GM11168 (cell line): ENCODE data around the gene CELSR2.

Experiments used
- in situ Hi-C: fragments of 300-500 bp; cut with MboI; formaldehyde crosslinking; loops from one replicate; pipeline ENCODE4 v1.12.0; 2022; ENCODE audit warnings: low sequenced_read_pairs; ENCODE audit not compliant: unreplicated experiment

Gene CELSR2

GRCh38 chr1:109225711-109226445, 23.5 kb upstream of the CELSR2 start:
- in situ Hi-C loops = no loop called here

GRCh38 chr1:109228167-109228566, 21.2 kb upstream of the CELSR2 start:
- in situ Hi-C loops = no loop called here

GRCh38 chr1:109229531-109230127, 19.7 kb upstream of the CELSR2 start:
- in situ Hi-C loops = no loop called here

- in situ Hi-C loops = no loop called here
Observed at GRCh38 chr1:109231066-109231465, 18.3 kb upstream of the CELSR2 start.

GRCh38 chr1:109235137-109235536, 14.2 kb upstream of the CELSR2 start:
- in situ Hi-C loops = no loop called here

- in situ Hi-C loops = no loop called here
Observed at GRCh38 chr1:109237512-109237911, 11.8 kb upstream of the CELSR2 start.

GRCh38 chr1:109238382-109238781, 11.0 kb upstream of the CELSR2 start:
- in situ Hi-C loops = no loop called here

GRCh38 chr1:109239047-109239408, 10.3 kb upstream of the CELSR2 start:
- in situ Hi-C loops = no loop called here

GRCh38 chr1:109239409-109240068, 9.8 kb upstream of the CELSR2 start:
- in situ Hi-C loops = no loop called here

- in situ Hi-C loops = no loop called here
Observed at GRCh38 chr1:109240158-109241152, 8.9 kb upstream of the CELSR2 start.

- in situ Hi-C loops = no loop called here
Observed at GRCh38 chr1:109241344-109241743, 8.0 kb upstream of the CELSR2 start.

GRCh38 chr1:109241841-109242345, 7.4 kb upstream of the CELSR2 start:
- in situ Hi-C loops = no loop called here

GRCh38 chr1:109242387-109242786, 7.0 kb upstream of the CELSR2 start:
- in situ Hi-C loops = no loop called here

- in situ Hi-C loops = no loop called here
Observed at GRCh38 chr1:109243221-109243620, 6.1 kb upstream of the CELSR2 start.

- in situ Hi-C loops = no loop called here
Observed at GRCh38 chr1:109243860-109244552, 5.3 kb upstream of the CELSR2 start.

GRCh38 chr1:109246141-109246551, 3.2 kb upstream of the CELSR2 start:
- in situ Hi-C loops = no loop called here

- in situ Hi-C loops = no loop called here
Observed at GRCh38 chr1:109247401-109248365, 1.7 kb upstream of the CELSR2 start.

GRCh38 chr1:109248444-109248796, 919 bp upstream of the CELSR2 start:
- in situ Hi-C loops = no loop called here
